GM18870 (cell line): ENCODE measurements around the gene TBC1D3B.
"Not testable (repeated sequence)": the region's sequence is repeated elsewhere in the genome, so short reads cannot be mapped to it uniquely, and the experiment has no call there.

Experiments
- ATAC-seq: cut with Tn5 transposase; IDR thresholded peaks from one replicate; pipeline ENCODE4 v1.9.1; 2021; ENCODE audit warnings: moderate library complexity; ENCODE audit not compliant: unreplicated experiment

TBC1D3B gene

GRCh38 chr17:36201506-36201905, 25.1 kb upstream of the TBC1D3B start:
- ATAC-seq, result not testable (repeated sequence)

- ATAC-seq, result not testable (repeated sequence)
These were observed 24.7 kb upstream of the TBC1D3B start for GRCh38 chr17:36201102-36201501.

- no peak for ATAC-seq
These were observed 22.5 kb upstream of the TBC1D3B start for GRCh38 chr17:36198831-36199465.

DNA sequence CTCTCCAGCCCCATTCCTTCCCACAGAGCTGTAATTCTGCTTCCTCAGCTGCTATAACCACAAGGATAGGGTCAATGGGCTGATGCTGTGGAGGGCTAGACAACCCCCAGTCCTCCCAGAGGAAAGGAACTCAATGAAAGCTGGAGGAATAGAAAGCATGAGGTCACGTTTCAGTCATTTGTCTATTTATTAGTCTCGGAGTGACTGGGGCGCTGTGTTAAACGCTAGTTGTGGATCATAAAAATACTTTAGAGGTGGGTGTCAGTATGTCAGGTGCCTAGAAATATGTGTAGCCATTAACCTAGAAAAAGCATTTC, 20.9 kb upstream of the TBC1D3B start:
- peak; percentile 27 for ATAC-seq

DNA sequence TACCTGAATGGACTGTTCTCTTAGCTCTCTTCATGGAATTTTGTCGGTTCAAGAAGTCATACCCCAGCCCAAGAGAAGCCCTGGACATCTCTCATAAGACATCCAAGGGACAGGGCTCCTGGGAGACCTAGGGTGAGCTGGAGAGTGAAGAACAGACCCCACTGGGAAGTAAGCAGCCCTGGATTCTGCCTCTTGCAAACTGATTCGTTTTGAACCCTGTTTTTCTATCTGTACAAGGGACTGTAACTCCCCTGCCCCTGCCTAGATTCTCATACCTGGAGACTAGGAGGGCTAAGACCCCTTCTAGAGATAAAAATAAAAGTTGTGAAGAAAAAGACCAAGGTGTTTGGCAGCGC, 19.7 kb upstream of the TBC1D3B start:
- ATAC-seq, result no peak

- no peak for ATAC-seq
These were observed 19.1 kb upstream of the TBC1D3B start for GRCh38 chr17:36195434-36196130.

DNA sequence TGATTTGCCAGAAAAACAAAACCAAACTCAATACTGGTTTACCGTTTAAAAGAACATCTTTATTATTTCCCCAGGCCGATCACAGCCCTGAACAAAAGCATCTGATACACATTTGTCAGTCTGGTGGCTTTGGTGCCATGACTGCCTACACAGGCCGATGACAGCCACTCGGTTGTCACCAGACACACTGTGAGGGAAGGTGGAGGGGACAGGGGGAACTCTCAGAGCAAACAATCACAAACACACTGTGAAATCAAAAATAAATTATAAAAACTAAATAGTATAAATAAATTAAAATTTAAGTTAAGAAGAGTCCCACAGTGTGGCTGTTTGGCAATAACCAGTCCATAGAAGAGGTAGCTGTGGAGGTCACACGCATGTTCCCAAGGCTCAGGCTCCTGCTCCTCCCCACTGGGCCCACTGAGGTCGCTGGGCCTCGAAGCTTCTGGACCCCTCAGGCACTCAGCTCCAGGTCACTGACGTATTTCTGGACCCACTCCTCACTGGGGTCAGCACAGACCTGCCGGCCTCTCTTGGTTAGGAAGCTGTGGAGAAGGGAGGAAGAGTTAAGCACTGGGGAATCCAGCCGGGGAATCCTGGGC, 18.5 kb upstream of the TBC1D3B start:
- ATAC-seq, result not testable (repeated sequence)

- ATAC-seq, result not testable (repeated sequence)
These were observed 17.9 kb upstream of the TBC1D3B start for GRCh38 chr17:36194147-36194831.

DNA sequence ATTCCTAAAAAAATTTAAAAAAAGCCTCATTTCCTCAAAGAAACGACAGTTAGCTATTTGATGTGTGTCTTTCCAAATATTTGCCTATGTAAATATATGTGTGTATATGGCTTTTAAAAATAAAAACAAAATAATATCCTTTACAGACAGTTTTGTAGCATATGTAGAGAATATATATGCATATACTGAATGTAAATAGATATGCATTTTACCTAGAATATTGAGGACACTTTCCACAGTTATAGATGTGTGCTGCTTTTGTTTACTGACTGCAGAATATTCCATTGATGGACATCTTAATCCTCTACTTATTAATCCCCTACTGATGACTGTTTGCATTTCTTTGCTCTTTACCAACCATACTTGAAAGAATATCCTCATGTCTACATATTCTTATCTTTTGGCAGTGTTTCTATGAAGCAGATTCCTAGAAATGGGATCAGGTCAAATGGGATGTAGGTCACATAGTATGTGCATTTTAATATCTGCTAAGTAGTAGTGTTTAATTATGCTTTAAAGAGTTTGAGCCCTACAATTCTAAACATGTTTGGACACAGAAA, 16.9 kb upstream of the TBC1D3B start:
- ATAC-seq, result no peak

GRCh38 chr17:36190549-36191330, 14.3 kb upstream of the TBC1D3B start:
- ATAC-seq, result not testable (repeated sequence)

- not testable (repeated sequence) for ATAC-seq
These were observed 13.6 kb upstream of the TBC1D3B start for GRCh38 chr17:36189993-36190392.

DNA sequence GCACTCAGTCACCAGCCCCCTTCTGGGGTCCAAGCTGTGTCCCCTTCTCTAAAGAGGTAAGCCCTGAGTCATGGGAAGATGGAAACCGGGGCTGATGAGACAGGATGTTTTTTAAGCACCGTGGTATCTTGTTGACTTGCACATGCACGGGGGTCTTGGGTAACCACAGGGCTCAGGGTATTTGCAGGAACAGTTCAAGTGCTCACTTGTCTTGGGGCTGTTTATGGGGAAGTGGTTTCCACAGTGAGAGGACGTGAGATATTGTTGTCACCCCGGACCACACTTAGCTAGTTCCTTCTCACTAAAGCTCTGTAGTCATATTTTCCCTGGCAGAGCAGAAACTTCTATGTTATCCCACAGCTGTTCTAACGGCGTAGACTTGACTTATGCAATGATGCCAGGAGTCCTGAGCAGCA, 12.5 kb upstream of the TBC1D3B start:
- ATAC-seq, result no peak

DNA sequence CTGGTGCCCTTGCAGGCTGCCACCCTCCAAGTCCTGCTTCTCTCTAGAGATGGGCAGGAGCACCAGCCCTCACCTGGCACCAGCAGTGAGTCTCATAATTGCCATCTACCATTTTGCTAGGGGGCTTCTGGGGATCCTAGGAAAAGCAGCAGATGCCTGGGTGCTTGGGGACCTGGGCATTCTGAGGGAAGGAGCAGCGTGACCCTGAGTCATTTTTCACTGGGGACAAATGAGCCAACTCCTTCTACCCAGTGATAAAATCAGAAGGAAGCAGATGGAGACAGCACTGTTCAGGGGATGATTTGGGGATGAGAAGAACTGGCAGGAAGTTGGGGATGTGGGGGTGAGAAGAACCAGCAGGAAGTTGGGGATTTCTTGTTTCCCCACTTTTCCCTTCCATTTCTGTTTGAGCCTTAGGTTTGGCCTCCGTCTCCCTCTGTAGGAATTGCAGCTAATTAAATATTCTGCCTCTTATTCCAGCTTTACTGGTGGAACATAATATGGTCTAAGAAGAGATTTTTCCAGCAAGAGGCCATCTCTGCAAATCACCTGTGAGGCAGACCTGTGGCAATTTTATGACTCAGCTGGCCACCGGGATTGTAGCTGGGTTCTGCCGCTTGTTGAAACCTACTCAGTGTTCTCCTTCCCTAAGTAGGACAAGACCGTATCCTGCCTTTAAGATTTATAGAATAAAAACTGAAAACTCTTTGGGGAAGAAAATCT, 11.7 kb upstream of the TBC1D3B start:
- not testable (repeated sequence) for ATAC-seq

DNA sequence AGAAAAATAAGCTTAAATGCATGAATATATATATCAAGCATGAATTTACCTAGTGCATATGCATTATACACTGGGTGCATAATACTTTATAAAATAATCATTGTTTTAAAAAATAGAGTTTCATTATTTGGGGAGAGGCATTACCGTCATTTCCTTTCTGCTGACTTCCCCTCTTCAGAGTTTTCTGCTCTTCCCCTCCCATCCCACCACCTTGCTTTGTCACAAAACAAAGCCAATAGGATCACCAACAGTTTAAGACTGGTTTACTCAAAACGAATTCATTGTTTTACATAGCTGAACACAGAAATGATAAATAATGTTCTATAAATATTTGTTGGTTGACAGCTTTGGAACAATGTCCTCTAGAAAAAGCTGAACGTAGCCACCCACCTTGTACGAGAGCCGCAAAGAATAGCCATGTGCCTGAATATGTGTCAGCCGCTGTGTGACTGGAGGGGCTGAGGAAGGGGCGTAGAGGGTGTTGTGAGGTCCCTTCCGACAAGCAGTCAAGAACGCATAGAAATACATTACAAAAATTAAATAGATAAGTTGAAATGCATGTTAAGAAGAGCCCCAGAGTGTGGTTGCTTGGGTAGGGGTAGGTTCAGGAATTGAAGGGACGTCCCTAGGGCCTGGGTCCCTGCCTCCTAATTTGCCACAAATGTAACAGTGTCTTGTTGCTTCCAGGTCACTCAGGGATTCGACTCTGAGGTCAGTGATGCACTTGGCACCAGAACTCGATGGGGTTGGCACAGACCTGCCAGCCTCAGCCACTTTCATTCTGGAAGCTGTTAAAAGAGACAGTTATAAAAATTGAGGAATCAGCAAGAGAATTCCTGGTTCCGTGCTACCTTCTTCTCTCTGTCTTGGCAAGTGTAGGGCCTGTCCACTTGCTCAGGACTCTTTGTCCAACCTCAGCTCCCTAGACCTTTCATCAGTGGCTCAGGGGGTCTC, 10.7 kb upstream of the TBC1D3B start:
- not testable (repeated sequence) for ATAC-seq

DNA sequence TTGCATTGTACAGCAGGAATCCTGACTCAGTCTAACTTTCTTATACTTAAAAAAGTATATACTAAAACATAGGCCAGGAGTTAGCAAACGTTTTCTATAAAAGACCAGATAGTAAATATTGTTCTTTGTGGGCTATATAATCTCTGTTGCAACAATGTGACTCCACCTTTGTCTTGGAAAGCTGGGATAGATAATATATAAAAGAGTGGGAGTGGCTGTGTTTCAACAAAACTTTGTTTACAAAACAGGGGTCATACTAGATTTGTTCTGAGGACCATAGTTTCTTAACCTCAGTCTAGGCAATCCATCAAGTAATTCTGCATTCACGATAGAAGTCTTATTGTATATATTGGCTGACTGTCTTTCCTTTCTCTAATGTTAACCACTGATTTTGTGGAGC, 9.0 kb upstream of the TBC1D3B start:
- ATAC-seq, result no peak

DNA sequence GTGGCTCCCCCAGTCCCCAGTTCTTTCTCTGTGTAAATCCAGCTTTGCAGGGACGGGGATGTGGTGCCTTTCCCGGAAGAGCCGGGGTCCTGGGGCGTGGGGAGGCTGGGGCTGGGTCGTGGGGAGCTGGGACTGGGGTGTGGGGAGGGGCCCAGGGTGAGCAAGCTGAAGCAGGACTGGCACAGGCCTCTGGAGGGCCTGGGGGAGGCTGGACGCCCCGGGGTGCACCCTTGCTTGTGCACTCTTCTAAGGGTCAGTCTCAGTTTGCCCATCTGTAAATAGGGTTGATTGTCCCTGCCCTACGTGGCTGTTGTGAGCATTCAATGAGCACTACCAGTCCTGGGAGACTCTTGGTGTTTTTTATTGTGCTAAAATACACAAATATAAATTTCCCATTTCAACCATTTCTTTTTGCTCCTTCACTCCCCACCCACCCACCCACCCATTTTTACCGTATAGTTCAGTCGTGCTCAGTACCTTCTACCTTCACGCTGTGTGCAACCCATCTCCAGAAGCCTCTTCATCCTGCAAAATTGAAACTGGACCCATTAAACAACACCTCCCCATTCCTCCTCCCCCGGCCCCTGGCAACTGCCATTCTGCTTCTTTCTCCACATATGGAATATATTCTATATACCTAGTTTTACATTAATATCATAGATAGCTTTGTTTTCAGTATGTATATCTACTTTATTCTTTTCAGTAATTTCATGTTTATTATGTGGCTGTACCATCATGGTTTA, 7.8 kb upstream of the TBC1D3B start:
- ATAC-seq, result no peak

DNA sequence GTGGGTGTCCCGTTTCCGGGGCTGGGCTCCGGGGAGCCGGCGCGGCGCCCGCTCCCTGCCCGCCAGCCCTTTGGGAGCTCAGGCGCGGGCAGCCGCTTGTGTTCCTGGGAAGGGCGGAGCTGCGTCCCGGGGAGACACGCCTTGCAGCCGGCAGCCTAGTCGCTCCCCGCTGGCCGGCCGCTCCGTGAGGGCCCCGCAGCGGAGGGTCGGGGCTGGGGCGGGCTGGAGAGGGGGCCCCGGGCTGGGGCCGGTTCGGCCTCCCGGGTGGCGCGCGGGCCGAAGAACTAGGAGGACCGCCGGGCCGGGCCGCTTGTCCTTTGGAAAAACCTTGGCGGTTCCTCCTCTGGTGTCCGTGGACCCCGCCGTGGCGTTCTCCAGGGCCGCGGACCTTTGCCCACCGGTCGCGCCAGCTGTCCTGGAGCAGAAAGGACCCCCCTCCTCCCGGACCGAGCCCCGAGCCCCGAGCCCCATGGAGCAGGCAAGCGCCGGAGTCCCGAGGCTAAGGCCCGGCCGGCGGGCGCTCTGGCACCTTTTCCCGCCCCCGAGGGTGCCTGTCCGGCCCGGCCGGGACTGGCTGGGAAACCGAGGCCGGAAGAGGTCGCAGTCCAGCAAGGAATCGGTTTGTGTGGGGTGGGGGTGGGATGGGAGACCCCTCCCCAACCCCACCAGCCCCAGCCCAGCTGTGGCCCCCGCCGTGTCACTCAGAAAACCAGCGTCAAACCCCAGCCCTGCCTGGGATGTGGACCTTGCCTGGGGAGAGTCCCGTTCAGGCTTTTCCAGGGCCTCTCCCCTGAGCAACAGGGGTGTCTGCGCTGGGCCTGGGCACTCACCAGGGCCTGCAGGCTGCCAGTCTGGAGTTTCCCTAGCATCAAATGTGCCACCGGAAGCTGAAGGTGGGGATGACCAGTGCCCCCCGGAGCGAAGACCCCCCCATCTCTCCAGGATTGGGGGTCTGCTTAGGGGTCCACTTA, 6.8 kb upstream of the TBC1D3B start:
- no peak for ATAC-seq
